ENCODE data around the gene DMXL2. TPM values are rescaled to one million over a fixed set of nuclear protein-coding genes. Genes with fewer than 3 reads are reported as not detected.

The DMXL2 gene
- total and polyA plus RNA-seq, 9 of the 15 experiments (the other 6 are each of a cell fraction or from before 2014, with no cell fraction given) = 9.3 to 57.7 (median 30.7) TPM

- no peak for TF ChIP-seq ARID4B (CRISPR knock-in tag; IDR thresholded peaks at IDR 0.05)
- TF ChIP-seq ATF6 (CRISPR knock-in tag; IDR thresholded peaks at IDR 0.05) = no peak
- no peak for TF ChIP-seq KAT8 (IDR thresholded peaks at IDR 0.05; ENCODE audit: low read depth)
- no peak for TF ChIP-seq FIP1L1 (IDR thresholded peaks at IDR 0.05; ENCODE audit: low read depth, low read length, poor library complexity, severe bottlenecking)
Measured at GRCh38 chr15:51470512-51470911, 152.1 kb downstream of the DMXL2 start (continued).

GRCh38 chr15:51460796-51461195 lies 161.8 kb downstream of the DMXL2 start:
- H3K27ac ChIP-seq (ENCODE audit: extremely low read depth, low read depth, low read length) = no peak overlapping the region
- ATAC-seq (no peak), FAIRE-seq (no peak), DNase-seq (ENCODE audit: extremely low read depth in 1 of 4, low spot score in 3 of 4) (no peak)
- intact Hi-C loops (cut with micrococcal nuclease) = no loop called here
- no peaks in the 10 kb centered on the region for H3K79me2 ChIP-seq (ENCODE audit: control insufficient read depth, insufficient read depth, low read length)
- H3K4me2 ChIP-seq (ENCODE audit: insufficient read depth, low read length) = no peak overlapping the region
- no peaks in the 10 kb centered on the region for H3K9me3 ChIP-seq (replicated peaks; ENCODE audit: control insufficient read depth, insufficient read depth, low read depth, low read length)
- H3K9ac ChIP-seq (ENCODE audit: insufficient read depth in 1 of 2, low read depth in 2 of 2, low read length in 2 of 2) = no peak overlapping the region
- no peaks in the 10 kb centered on the region for H3K9me1 ChIP-seq (ENCODE audit: control insufficient read depth, insufficient read depth, low read length)
- H2AFZ ChIP-seq (ENCODE audit: low read depth, low read length) = no peak overlapping the region
- no peak overlapping the region for H3K4me3 ChIP-seq
- CTCF ChIA-PET (ENCODE audit: low intra/inter-chr PET ratio) = no interaction called here
- POLR2A ChIA-PET = no interaction called here
- peaks cover 67% of the 10 kb centered on the region for H3K36me3 ChIP-seq (ENCODE audit: control insufficient read depth, insufficient read depth, low read length)
- 56% methylated on average over 1 of the region's 1 CpG for WGBS (ENCODE audit: insufficient coverage, low coverage, missing lambda C conversion rate)
- H3K27me3 ChIP-seq (ENCODE audit: control insufficient read depth in 2 of 2, insufficient read depth in 2 of 2, low read length in 2 of 2) = no peaks in the 10 kb centered on the region
- in situ Hi-C loops (cut with MboI) = no loop called here
- H4K20me1 ChIP-seq (replicated peaks; ENCODE audit: control insufficient read depth, insufficient read depth, low read length) = no peaks in the 10 kb centered on the region
- no peaks in the 10 kb centered on the region for H3K4me1 ChIP-seq (replicated peaks in 1 of 2; ENCODE audit: control insufficient read depth in 2 of 2, insufficient read depth in 2 of 2, low read length in 2 of 2)
- no TSS peak for BruUV-seq (replicated peaks)
- TF ChIP-seq FOXP1 (CRISPR knock-in tag; IDR thresholded peaks at IDR 0.05) (no peak), TSC22D4 (tag; IDR thresholded peaks at IDR 0.05) (no peak), ZNF146 (CRISPR knock-in tag; IDR thresholded peaks at IDR 0.05; ENCODE audit: unreplicated experiment) (no peak), DIDO1 (tag; IDR thresholded peaks at IDR 0.05; ENCODE audit: low read depth) (no peak)
